Measurements from ENCODE around the gene IL1A.

The IL1A gene

DNA sequence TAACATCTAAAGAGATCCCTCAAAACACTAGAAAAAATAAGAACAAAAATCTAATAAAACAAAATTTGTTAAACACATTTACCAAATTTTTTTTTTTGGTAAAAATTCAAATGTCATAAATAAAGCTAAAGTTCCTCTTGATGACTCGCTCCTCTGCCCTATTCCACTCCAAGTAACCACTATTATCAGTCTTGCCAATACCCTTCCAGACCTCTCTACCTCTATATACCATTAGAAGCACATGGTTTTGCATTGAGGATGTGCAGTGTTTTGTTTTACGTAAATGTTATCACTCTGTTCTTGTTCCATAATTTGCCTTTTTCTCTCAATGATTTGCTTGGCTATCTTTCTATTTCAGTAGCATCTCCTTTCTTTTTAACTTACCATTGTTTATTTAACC lies 41.4 kb upstream of the IL1A start:
- no peaks in the 10 kb centered on the region for H3K79me2 ChIP-seq
- no peaks in the 10 kb centered on the region for H3K4me1 ChIP-seq
- TF ChIP-seq, protein P1, sequence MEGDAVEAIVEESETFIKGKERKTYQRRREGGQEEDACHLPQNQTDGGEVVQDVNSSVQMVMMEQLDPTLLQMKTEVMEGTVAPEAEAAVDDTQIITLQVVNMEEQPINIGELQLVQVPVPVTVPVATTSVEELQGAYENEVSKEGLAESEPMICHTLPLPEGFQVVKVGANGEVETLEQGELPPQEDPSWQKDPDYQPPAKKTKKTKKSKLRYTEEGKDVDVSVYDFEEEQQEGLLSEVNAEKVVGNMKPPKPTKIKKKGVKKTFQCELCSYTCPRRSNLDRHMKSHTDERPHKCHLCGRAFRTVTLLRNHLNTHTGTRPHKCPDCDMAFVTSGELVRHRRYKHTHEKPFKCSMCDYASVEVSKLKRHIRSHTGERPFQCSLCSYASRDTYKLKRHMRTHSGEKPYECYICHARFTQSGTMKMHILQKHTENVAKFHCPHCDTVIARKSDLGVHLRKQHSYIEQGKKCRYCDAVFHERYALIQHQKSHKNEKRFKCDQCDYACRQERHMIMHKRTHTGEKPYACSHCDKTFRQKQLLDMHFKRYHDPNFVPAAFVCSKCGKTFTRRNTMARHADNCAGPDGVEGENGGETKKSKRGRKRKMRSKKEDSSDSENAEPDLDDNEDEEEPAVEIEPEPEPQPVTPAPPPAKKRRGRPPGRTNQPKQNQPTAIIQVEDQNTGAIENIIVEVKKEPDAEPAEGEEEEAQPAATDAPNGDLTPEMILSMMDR (IDR thresholded peaks at IDR 0.05), result no peak
- no peak overlapping the region for H3K4me2 ChIP-seq (ENCODE audit: low read length)
- H3K36me3 ChIP-seq (ENCODE audit: control insufficient read depth, insufficient read depth, low read length), result no peaks in the 10 kb centered on the region
- H3K27ac ChIP-seq, result no peak overlapping the region
- H3K27me3 ChIP-seq (ENCODE audit: control insufficient read depth, insufficient read depth, low read length), result no peaks in the 10 kb centered on the region
- no peaks in the 10 kb centered on the region for H3K9me3 ChIP-seq (ENCODE audit: control insufficient read depth, low read length)
- H2AFZ ChIP-seq, result no peak overlapping the region
- no peak overlapping the region for H3K9ac ChIP-seq
- H3K4me3 ChIP-seq (ENCODE audit: low read depth, low read length), result no peak overlapping the region

DNA sequence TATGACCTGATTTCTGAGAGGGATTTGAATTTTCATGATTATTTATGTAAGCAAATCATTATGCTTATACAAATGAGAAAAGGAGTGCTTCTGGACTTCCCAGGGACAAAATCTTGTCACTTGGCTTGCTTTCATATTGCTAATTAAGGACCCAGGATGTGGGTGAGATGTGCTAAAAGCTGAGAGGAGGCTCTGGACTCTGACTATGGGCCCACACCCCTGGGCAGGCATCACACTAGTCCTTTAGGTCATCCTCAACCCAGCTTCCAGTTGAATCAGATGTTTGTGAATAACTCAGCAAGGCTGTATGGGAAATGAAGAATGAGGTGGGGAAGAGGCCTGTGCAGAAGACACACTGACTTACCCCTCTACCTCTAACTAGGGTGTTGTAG lies 40.4 kb upstream of the IL1A start:
- no peaks in the 10 kb centered on the region for H3K36me3 ChIP-seq (ENCODE audit: control insufficient read depth, insufficient read depth, low read length)
- no peak overlapping the region for H3K4me3 ChIP-seq (ENCODE audit: low read depth, low read length)
- H3K4me1 ChIP-seq, result no peaks in the 10 kb centered on the region
- H3K79me2 ChIP-seq, result no peaks in the 10 kb centered on the region
- H3K9me3 ChIP-seq (ENCODE audit: control insufficient read depth, low read length), result no peaks in the 10 kb centered on the region
- H3K27me3 ChIP-seq (ENCODE audit: control insufficient read depth, insufficient read depth, low read length), result no peaks in the 10 kb centered on the region
- no peak overlapping the region for H3K27ac ChIP-seq
- TF ChIP-seq, protein P1 (IDR thresholded peaks at IDR 0.05), result no peak
- H3K4me2 ChIP-seq (ENCODE audit: low read length), result no peak overlapping the region
- H2AFZ ChIP-seq, result no peak overlapping the region
- no peak overlapping the region for H3K9ac ChIP-seq

DNA sequence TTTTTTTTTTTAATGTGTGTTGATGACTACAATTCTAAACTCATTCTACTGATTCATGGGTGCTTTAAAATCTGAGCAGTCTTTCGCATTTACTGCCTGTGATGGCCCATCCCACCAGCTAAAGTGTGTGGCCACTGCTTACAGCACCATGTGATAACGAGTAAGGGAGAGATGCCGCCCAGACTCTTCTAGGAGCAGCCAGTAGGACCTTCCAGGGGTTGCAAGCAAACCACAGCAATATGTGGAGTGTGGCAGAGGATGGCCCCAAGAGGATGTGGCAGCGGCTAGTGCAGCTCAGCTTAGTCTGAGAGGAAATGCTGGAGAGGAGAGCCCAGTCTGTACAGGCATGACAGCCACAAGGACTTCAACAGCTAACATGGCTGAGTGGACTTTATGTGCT lies 37.4 kb upstream of the IL1A start:
- Histone ChIP-seq H3K27ac (no peak overlapping the region), H3K79me2 (no peaks in the 10 kb centered on the region), H3K4me2 (ENCODE audit: low read length) (no peak overlapping the region), H3K9me3 (ENCODE audit: control insufficient read depth, low read length) (no peaks in the 10 kb centered on the region), H3K36me3 (ENCODE audit: control insufficient read depth, insufficient read depth, low read length) (no peaks in the 10 kb centered on the region), H2AFZ (no peak overlapping the region), H3K9ac (no peak overlapping the region), H3K4me1 (no peaks in the 10 kb centered on the region), H3K27me3 (ENCODE audit: control insufficient read depth, insufficient read depth, low read length) (no peaks in the 10 kb centered on the region), H3K4me3 (ENCODE audit: low read depth, low read length) (no peak overlapping the region)
- TF ChIP-seq, protein P1 (IDR thresholded peaks at IDR 0.05), result no peak

DNA sequence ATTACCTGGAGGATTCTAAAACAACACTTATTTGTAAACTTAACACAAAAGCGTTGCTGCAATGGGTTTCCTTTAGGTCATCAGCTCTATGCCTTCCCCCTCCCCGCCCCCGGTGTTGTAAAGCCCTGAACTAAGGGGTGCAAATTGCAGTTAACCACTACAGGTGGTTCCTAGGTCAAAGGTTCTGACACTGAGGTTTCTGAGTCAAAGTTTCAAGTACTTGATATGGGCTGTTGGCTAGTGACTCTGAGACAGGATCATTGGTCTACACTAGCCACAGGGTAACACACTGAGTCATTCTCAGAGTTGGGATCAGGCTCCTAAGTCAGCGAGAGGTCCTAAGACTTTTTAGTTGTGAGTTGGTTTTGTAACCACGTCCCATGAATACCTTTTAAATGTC lies 36.8 kb upstream of the IL1A start:
- TF ChIP-seq, protein P1 (IDR thresholded peaks at IDR 0.05), result no peak
- Histone ChIP-seq H3K9me3 (ENCODE audit: control insufficient read depth, low read length) (no peaks in the 10 kb centered on the region), H3K9ac (no peak overlapping the region), H3K4me3 (ENCODE audit: low read depth, low read length) (no peak overlapping the region), H3K4me2 (ENCODE audit: low read length) (no peak overlapping the region), H3K36me3 (ENCODE audit: control insufficient read depth, insufficient read depth, low read length) (no peaks in the 10 kb centered on the region), H3K27me3 (ENCODE audit: control insufficient read depth, insufficient read depth, low read length) (no peaks in the 10 kb centered on the region), H3K79me2 (no peaks in the 10 kb centered on the region), H3K27ac (no peak overlapping the region), H2AFZ (no peak overlapping the region), H3K4me1 (no peaks in the 10 kb centered on the region)

DNA sequence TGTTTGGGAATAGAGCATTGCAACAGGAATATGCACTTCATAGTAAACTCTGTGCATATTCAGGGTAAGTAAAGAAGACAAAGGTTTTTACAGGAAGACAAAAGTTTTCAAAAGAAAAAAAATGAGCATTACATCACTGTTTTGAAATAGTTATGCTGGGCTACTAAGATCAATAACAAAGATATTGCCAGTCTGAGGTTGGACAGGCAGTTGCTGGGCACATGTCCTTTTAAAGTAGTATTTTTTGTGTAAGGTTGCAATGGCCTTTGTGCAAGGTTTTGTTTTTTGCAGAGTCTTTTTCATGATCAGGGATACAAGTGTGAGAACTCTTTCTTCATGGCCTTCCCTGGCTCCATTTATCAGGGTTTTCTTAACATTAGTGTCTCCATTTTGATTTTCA lies 36.0 kb upstream of the IL1A start:
- no peaks in the 10 kb centered on the region for H3K27me3 ChIP-seq (ENCODE audit: control insufficient read depth, insufficient read depth, low read length)
- no peak overlapping the region for H2AFZ ChIP-seq
- no peaks in the 10 kb centered on the region for H3K9me3 ChIP-seq (ENCODE audit: control insufficient read depth, low read length)
- no peak overlapping the region for H3K4me2 ChIP-seq (ENCODE audit: low read length)
- H3K4me1 ChIP-seq, result no peaks in the 10 kb centered on the region
- no peaks in the 10 kb centered on the region for H3K79me2 ChIP-seq
- no peak overlapping the region for H3K27ac ChIP-seq
- H3K4me3 ChIP-seq (ENCODE audit: low read depth, low read length), result no peak overlapping the region
- TF ChIP-seq, protein P1 (IDR thresholded peaks at IDR 0.05), result no peak
- no peak overlapping the region for H3K9ac ChIP-seq
- H3K36me3 ChIP-seq (ENCODE audit: control insufficient read depth, insufficient read depth, low read length), result no peaks in the 10 kb centered on the region

Data from parathyroid adenoma (tissue), 2 donors.